H1 (cell line): Measurements from ENCODE around the gene SPOCK3. TPM values are rescaled to one million over a fixed set of nuclear protein-coding genes. Genes with fewer than 3 reads are reported as not detected.

ENCODE experiments used
- CBX5 ChIP-seq: fragments of 300-800, 300-1000 bp; sonication (generic); IDR thresholded peaks from 2 replicates; pipeline ENCODE4 v1.7.1; 2016; ENCODE audit warnings: antibody characterized with exemption, low read length, low read depth
- CEBPB ChIP-seq: IDR thresholded peaks from 2 replicates; pipeline ENCODE4 v1.6.1; 2012; ENCODE audit warnings: low read depth, low read length
- CHD2 ChIP-seq: IDR thresholded peaks from 2 replicates; pipeline ENCODE4 v1.6.1; 2012; ENCODE audit warnings: low read length, improper control_type of control experiment
- GABPA ChIP-seq: IDR thresholded peaks from 2 replicates; pipeline ENCODE4 v1.6.1; 2011; ENCODE audit warnings: mild to moderate bottlenecking, low read length, moderate library complexity, borderline replicate concordance; ENCODE audit not compliant: insufficient read depth
- SAP30 ChIP-seq: fragments of 300-600 bp; sonication (generic); IDR thresholded peaks from 2 replicates; pipeline ENCODE4 v1.7.1; 2012; ENCODE audit warnings: low read length, moderate library complexity, mild to moderate bottlenecking, inconsistent platforms; ENCODE audit not compliant: insufficient read depth, insufficient replicate concordance
- SP2 ChIP-seq: IDR thresholded peaks from 2 replicates; pipeline ENCODE4 v1.6.1; 2012; ENCODE audit warnings: mild to moderate bottlenecking, low read length, inconsistent platforms
- SRF ChIP-seq: IDR thresholded peaks from 2 replicates; pipeline ENCODE4 v1.6.1; 2011; ENCODE audit warnings: mild to moderate bottlenecking, low read depth, low read length, moderate library complexity
- polyA plus RNA-seq, 7 experiments: library from polyadenylated mRNA; depleted of rRNA in 3 of 7; stranded (reverse) in 5 of 7; unstranded in 2 of 7; fragments of >200 nt in 5 of 7; fragments of 200-250 nt in 2 of 7; gene quantifications; 1 replicate in 5 of 7; 2 replicates in 1 of 7; 4 replicates in 1 of 7; pipeline versions ENCODE4 v1.2.1 to v1.2.3, GENCODE V29; 2011 to 2013; ENCODE audit warnings: missing spikeins in 2 of 7, mixed read lengths in 2 of 7
- total RNA-seq: library from RNA; stranded (reverse); fragmentation: NEBNext Ultra II Directional; extraction: Animal tissue kit (Norgen Biotek cat#: 25700); gene quantifications from 2 replicates; pipeline ENCODE4 v1.2.1, GENCODE V29; 2021
- TF ChIP-seq, protein P1 (sequence below): IDR thresholded peaks from 2 replicates; pipeline ENCODE4 v1.6.1; 2012; ENCODE audit warnings: low read length, inconsistent platforms

Gene SPOCK3
- total and polyA plus RNA-seq, 2 of the 8 experiments (the other 6 are each of a cell fraction or from before 2014, with no cell fraction given), result 0.14 to 0.60 TPM

DNA sequence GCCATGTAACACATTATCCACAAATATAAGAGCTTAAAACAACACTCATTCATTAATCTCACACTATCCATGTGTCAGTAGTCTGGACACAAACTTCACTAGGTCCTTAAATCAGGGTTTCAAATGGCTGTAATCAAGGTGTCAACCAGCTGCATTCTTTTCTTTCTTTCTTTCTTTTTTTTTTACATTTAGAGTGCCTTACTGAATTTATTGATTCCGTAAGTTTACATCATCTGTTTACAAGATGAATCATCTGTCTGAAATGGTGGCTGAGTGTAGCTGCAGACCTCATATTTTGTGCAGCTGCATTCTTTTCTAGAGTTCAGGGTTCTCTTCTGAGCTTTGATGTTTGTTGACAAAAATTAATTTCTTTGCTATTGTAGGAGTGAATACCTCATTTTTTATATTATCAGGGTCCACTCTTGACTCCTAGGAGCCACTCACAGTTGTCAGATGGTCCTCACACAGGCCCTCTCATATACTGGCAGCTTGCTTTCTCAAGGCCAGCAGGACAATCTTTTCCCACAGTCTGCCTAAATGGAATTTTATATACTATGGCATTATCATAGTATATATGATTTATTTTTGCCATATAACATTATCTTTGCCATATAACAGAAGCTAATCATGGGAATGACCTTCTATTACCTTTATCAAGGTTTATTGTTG is 37.8 kb downstream of the SPOCK3 start (continued):
- TF ChIP-seq, protein P1, sequence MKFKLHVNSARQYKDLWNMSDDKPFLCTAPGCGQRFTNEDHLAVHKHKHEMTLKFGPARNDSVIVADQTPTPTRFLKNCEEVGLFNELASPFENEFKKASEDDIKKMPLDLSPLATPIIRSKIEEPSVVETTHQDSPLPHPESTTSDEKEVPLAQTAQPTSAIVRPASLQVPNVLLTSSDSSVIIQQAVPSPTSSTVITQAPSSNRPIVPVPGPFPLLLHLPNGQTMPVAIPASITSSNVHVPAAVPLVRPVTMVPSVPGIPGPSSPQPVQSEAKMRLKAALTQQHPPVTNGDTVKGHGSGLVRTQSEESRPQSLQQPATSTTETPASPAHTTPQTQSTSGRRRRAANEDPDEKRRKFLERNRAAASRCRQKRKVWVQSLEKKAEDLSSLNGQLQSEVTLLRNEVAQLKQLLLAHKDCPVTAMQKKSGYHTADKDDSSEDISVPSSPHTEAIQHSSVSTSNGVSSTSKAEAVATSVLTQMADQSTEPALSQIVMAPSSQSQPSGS, result no peak
- no peak for TF ChIP-seq CEBPB
- TF ChIP-seq CBX5, result no peak
- TF ChIP-seq GABPA, result no peak
- no peak for TF ChIP-seq SRF
- TF ChIP-seq SAP30, result no peak
- TF ChIP-seq SP2, result no peak
- no peak for TF ChIP-seq CHD2
